ENCODE results near the gene SFTPD.
"Not testable (repeated sequence)": the region's sequence is repeated elsewhere in the genome, so short reads cannot be mapped to it uniquely, and the experiment has no call there.

Gene SFTPD

DNA sequence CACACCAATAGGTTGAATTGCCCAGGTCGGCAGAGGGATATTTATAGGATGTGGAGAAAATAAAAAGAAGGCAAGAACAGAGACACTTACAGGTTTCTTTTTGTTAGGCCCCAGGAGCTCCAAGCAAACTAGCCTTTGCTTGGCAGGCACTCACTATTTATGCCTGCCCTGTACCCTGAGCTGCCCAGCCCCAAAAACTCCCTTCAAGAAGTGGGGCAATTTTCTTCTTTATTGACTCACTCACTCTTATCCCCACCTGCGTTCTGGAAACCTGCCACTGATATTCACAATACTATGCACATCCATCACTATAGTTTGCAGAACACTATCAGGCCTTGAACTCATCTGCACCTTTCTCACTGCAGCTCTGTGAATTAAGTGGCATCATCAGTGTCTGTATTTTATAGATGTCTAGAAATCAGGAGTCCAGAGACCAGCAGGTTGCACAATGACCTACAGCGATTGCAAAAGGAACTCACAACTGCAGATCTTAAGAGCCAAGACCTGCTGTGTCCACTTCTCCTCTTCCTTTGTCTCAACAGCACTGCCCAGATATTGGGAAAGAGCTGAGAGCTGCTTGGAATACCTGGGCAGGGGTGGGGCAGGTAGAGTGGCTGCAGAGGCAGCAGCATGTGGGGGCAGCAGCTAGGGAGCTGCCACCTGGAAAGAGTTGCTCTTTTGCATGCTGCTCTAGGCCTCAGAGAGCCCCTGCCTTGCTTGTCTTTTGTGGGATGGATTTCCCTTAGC lies at the start of gene SFTPD:
SFTPD (minus strand) TSS at position 130 of the 747 bp plus-strand sequence. CDS start 2,446 bp downstream, outside the sequence.
- DNase-seq: no peak

DNA sequence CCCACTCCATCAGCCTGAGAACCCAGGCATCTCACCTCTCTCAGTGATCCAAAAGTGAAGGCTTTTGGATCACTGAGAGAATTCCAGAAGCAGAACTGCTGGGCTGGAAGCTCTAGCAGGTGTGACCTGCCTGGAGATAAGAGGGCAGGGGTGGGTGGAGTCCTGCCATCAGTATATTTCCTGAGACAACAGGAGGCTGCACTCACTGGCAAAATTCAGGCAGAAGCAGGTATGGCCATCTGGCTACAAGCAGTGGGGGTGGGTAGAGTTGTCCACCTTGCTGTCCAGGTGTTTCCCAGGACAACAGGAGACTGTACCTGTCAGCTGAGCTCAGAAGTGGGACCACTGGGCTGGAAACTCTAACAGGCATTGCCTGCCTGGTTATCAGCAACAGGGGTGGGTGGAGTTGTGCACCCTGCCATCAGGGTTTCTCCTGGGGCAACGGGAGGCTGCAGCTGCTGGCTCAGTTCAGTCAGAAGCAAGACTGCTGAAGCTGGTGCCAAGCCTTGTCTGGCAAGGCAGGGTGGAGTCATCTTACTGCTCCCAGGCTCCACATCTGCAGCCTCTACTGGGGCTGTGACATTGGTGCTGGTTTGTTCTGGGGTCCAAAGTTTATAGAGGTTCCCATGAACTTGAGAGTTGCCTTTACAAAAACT lies 47.2 kb upstream of the SFTPD start:
- no peak for DNase-seq

- no peak for DNase-seq
These were observed 45.7 kb upstream of the SFTPD start for GRCh38 chr10:79994556-79994955.

GRCh38 chr10:79988199-79988598 lies 39.3 kb upstream of the SFTPD start:
- not testable (repeated sequence) for DNase-seq

DNA sequence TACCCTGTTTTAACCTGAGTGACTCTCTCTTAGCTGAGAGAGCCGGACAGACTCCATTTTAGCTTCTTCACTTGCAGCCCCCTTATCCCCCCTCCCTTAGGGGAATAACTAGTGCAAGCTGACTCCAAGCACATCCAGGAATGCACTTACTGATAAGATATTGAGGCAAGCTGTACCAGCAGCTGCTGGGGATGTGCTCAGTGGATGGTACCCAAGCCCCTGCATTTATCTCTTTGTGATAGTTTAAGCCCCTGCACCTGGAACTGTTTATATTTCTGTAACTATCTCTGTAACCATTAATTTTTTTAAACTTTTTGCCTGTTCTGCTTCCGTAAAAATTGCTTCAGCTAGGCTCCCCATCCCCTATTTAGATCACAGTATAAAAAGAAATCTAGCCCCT lies 37.8 kb upstream of the SFTPD start:
- not testable (repeated sequence) for DNase-seq

- DNase-seq: no peak
These were observed 36.7 kb upstream of the SFTPD start for GRCh38 chr10:79985481-79986072.

- DNase-seq: no peak
These were observed 35.9 kb upstream of the SFTPD start for GRCh38 chr10:79984851-79985250.

GRCh38 chr10:79983286-79983909 lies 34.5 kb upstream of the SFTPD start:
- no peak for DNase-seq

DNA sequence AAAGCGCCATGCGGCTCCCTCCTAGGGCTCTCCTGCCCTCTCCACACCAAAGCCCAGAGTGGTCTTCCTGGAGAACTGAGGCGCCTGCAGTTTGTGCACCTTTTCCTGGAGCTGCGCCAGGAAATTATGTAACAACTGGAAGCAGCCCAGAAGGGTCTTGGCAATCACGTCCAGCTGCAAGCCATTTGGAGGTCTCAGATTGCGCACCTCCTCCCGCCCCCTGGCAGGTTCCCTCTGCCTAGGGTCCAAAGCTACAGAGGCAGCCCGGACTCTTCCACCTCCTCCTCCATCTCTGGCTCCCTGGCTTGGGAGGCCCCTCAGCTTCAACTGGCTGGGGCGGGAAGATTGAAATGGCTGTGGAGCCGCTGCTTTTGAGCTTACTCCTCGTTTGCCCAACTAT lies 34.0 kb upstream of the SFTPD start:
- no peak for DNase-seq

DNA sequence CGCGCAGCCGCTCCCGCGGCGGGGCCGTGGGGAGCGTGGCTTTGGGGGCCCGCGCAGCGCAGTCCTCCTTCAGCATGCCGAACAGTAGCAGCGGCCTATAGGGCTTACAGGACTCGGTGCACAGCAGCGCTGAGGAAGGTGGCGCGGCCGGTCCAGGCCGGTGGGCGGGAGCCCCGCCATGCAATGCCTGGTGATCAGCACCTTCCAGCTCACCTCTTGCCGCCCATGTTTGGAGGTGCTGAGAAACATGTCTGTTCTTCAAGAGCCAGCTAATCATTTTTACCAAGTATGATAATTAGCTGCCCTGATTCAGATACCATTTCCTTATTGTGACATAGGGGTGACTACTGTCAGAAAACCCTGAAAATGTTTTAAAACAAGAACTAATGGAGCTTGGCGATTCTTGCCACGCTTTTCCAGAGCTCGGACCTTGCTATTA lies 33.5 kb upstream of the SFTPD start:
- no peak for DNase-seq

DNA sequence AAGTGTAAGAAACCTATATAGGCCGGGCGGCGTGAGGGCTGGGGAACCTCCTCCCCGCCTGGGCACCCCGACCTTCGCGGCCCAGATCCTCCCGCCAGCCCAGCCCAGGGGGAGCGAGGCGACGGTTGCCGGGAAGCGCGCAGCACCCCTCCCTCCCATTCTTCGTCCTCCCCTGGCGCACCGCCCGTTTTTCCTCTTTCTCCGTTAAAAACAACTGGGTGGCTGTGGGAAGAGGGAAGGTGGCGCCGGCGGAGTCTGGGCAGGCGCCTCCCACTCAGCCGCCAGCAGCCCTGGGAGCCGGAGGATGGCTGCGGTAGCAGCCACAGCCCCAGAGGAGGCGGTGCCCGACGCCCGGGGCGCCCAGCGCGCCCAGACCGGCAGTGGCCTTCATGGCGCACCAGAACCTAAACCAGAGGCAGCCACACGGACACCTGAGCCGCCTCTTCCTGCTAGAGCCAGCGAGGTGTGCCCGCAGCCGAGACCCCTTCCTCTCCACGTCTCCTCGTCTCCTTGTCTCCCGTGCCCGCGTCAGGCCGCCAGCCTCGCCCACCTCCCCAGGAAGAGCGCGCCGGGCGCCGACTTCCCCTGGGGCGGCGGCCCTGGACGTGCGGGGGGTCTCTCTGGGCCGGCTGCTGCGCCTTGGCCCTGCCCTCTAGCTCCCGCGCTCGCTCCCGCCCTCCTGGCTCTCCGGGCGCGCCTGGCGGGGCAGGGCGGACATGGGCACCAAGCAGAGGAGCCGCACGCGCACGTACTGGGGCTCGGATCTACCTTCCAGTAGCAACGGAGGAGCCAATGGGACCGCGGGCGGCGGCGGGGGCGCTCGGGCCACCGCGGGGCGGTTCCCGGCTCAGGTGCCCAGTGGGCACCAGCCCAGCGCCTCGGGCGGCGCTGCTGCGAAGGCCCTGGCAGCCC lies 32.8 kb upstream of the SFTPD start:
- DNase-seq: no peak

GRCh38 chr10:79980711-79981110 lies 31.8 kb upstream of the SFTPD start:
- no peak for DNase-seq

DNA sequence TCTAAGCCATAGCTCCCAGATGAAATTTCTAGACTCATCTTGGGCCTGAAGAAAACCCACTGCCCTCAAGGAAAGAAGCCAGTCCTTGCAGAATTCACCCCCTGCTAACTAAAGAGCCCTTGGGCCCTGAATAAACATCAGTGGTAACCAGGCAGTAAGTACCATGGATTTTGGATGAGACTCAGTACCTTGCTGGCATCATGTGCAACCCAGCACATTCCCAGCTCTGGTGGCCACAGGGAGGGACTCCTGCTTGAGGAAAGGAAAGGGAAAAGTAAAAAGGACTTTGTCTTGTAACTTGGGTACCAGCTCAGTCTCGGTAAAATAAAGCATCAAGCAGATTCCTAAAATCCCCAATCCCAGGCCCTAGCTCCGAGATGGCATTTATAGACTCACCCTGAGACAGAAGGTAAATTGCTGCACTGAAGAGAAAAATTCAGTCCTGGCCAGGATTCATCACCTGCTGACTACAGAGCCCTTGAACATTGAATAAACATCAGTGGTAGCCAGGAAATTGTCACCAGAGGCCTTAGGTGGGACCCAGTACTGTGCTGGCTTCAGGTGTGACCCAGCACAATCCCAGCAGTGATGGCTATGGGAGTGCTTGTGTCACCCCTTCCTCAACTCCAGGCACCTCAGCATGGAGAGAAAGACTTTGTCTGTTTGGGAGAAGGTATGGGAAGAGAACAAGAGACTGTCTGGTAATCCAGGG lies 31.2 kb upstream of the SFTPD start:
- DNase-seq: no peak

GRCh38 chr10:79979310-79979975 lies 30.5 kb upstream of the SFTPD start:
- no peak for DNase-seq

DNA sequence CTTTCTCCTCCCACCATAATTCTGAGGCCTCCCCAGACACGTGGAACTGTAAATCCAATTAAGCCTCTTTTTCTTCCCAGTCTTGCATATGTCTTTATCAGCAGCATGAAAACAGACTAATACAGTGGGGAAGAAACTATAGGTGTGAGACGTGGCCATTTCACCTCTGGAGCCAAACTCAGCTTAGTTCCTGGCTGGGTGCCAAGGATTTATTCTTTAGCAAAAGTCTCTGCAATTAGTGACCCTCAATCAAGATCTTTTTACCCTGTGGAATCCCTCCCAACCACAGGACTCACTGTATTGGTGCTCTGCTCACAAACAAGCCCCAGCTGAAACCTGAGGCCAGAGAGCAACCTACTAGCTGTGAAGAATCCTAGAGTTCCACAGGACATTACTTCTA lies 28.1 kb upstream of the SFTPD start:
- no peak for DNase-seq

DNA sequence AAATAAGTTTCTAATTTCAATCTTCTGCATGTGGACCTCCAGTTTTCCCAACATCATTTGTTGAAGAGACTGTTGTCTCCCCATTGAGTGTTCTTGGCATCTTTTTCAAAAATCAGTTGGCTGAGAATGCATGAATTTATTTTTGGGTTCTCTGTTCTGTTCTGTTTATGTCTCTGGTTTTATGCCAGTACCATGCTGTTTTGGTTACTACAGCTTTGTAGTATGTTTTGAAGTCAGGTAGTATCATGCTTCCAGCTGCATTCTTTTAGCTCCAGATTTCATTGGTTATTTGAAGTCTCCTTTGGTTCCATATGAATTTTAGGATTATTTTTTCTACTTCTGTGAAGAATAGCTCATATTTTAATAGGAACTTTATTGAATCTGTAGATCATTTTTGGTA lies 21.2 kb upstream of the SFTPD start:
- DNase-seq: no peak

GRCh38 chr10:79947787-79948424 lies 999 bp downstream of the SFTPD start:
- no peak for DNase-seq

DNA sequence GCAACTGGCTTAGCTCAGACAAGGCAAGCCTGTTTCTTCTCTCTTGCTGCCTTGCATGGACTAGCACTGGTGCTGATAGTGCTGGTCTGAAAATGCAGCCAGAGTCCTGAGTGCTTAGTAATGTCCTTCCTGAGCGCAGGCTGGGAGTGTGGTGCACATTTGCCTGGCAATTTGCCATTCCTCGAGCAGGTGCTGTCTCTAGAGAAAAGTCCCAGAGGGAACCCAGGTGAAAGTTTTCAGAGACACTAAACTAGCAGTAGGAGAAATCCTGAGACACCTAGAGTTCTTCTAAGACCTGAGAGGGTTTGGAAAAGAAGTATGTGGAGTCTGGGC lies 1.9 kb downstream of the SFTPD start:
- no peak for DNase-seq

DNA sequence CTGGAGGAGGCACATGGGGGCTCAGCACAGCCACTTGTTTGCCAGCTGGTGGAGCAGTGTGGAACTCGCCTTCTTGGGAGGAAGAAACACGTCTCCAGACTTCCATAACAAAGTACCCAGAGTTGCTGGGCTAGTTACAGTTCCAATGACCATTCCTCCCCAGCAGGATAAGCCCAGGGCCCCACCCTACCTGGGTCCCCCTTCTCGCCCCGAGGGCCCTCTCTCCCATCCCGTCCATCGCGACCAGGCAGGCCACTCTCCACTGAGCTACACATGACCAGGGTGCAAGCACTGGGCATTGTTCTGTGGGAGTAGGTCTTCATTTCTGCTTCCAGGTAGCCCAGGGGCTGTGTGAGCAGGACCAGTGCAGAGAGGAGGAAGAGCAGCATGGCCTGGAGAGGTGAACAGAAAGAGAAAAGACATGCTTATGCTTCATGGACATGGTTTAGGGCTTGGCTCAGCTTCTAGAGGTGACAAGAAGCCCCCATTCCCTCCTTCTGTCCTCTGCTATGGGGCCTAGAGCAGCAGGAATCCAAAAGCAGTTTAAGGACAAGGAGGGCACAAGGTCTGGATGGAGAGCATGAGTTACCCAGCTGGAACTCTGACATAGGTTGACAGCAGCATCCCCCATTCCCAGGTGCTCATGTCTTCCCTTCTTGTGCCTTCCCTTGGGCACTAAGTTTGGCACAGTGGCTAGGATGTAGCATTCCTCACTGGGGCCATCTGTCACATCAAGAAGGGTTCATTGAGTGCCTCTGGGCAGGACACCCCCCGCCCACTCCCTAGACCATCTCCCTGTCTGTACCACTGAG lies 2.4 kb downstream of the SFTPD start:
- no peak for DNase-seq
